Gastroesophageal sphincter (tissue), 4 donors: ENCODE data around the gene LRBA. TPM values are rescaled to one million over a fixed set of nuclear protein-coding genes. Genes with fewer than 3 reads are reported as not detected.

Experiments
- ATAC-seq: fragments of 150-250 bp; one replicate; pipeline ENCODE4 v1.9.1; 2016; ENCODE audit warnings: mild to moderate bottlenecking, moderate library complexity
- H3K27ac ChIP-seq, 4 donors: fragments of 200-600 bp; sonication (generic) in 3 of 4; 1 replicate in 3 of 4; 2 replicates in 1 of 4; pipeline ENCODE4 v1.5.1; 2016 to 2019
- H3K27me3 ChIP-seq: fragments of 200-600 bp; sonication (generic); one replicate; pipeline ENCODE4 v1.5.1; 2019
- H3K36me3 ChIP-seq, 2 donors: fragments of 200-600 bp; sonication (generic); one replicate each; pipeline ENCODE4 v1.5.1; 2019; ENCODE audit warnings: control low read depth in 1 of 2
- H3K4me1 ChIP-seq, 3 donors: fragments of 200-600 bp; sonication (generic); 1 replicate in 2 of 3; 2 replicates in 1 of 3; pipeline ENCODE4 v1.5.1; 2016 to 2019; ENCODE audit warnings: control low read depth in 2 of 3
- H3K4me3 ChIP-seq, 2 donors: fragments of 200-600 bp; sonication (generic); one replicate each; pipeline ENCODE4 v1.5.1; 2019; ENCODE audit warnings: mild to moderate bottlenecking in 1 of 2, moderate library complexity in 1 of 2
- H3K9me3 ChIP-seq, 3 donors: fragments of 200-600 bp; sonication (generic); one replicate each; pipeline ENCODE4 v1.5.1; 2017 to 2019; ENCODE audit warnings: control low read depth in 2 of 3
- EP300 ChIP-seq: sonication (generic); formaldehyde crosslinking; IDR thresholded peaks from one replicate; pipeline ENCODE4 v1.6.1; 2017; ENCODE audit warnings: antibody characterized with exemption, mild to moderate bottlenecking
- POLR2A ChIP-seq, 2 donors: fragments of 450-650 bp; IDR thresholded peaks; one replicate each; pipeline ENCODE4 v1.6.1; 2017; ENCODE audit warnings: antibody characterized with exemption in 2 of 2, mild to moderate bottlenecking in 2 of 2, moderate library complexity in 1 of 2
- POLR2AphosphoS5 ChIP-seq: sonication (generic); formaldehyde crosslinking; IDR thresholded peaks from one replicate; pipeline ENCODE4 v1.6.1; 2017; ENCODE audit warnings: antibody characterized with exemption
- WGBS, 2 donors: methylation state at CpG; one replicate each; pipeline ENCODE4 v1.1.5; 2018; ENCODE audit warnings: low coverage in 1 of 2; 5-methylcytosine and 5-hydroxymethylcytosine counted together
- total RNA-seq, 4 donors: library from RNA; depleted of rRNA; stranded (reverse); fragments of >200 nt; gene quantifications; one replicate each; pipeline ENCODE4 v1.1.0, GENCODE V29; 2016
- TF ChIP-seq, protein P1 (sequence below), 4 experiments: fragments of 200-600 bp in 2 of 4; fragments of 450-650 bp in 2 of 4; sonication (generic) in 1 of 4; IDR thresholded peaks; one replicate each; pipeline ENCODE4 v1.5.1; 2017 to 2019; ENCODE audit warnings: antibody characterized with exemption in 4 of 4, mild to moderate bottlenecking in 2 of 4, moderate library complexity in 2 of 4

Gene LRBA
- total RNA-seq, 4 donors from 2014 or later = 18.4 to 35.0 (median 23.2) TPM

DNA sequence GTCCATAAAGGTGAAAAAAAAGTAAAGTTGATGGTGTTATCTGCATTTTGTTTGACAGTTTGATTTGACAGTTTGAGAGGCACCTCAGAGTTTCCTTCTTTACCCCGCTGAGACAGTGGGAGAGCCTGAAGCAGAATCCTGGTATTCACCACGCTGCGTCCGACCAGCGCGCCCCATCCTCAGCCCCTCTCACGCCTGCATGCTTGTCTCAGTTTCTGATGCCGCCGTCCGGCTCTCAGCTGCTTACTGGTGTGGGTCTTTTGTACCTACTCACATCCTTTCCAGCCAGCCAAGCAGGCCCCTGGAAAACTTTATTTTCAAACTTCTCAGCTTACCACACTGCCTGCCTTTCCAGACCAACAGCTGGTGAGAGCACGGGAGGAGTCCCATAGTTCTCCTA, 761.7 kb downstream of the LRBA start:
- Histone ChIP-seq H3K36me3 (peaks cover 0 to 65% of the 10 kb centered on the region in 2 donors), H3K4me3 (no peak overlapping the region), H3K4me1 (peaks cover 0 to 24% (median 0%) of the 10 kb centered on the region in 3 donors), H3K9me3 (no peaks in the 10 kb centered on the region), H3K27me3 (no peaks in the 10 kb centered on the region), H3K27ac (no peak overlapping the region)
- no peak for ATAC-seq
- 91 to 93% methylated on average over 10 to 11 of the region's 11 CpGs for WGBS, 2 donors
- TF ChIP-seq, protein P1, sequence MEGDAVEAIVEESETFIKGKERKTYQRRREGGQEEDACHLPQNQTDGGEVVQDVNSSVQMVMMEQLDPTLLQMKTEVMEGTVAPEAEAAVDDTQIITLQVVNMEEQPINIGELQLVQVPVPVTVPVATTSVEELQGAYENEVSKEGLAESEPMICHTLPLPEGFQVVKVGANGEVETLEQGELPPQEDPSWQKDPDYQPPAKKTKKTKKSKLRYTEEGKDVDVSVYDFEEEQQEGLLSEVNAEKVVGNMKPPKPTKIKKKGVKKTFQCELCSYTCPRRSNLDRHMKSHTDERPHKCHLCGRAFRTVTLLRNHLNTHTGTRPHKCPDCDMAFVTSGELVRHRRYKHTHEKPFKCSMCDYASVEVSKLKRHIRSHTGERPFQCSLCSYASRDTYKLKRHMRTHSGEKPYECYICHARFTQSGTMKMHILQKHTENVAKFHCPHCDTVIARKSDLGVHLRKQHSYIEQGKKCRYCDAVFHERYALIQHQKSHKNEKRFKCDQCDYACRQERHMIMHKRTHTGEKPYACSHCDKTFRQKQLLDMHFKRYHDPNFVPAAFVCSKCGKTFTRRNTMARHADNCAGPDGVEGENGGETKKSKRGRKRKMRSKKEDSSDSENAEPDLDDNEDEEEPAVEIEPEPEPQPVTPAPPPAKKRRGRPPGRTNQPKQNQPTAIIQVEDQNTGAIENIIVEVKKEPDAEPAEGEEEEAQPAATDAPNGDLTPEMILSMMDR (IDR thresholded peaks at IDR 0.05) = no peak
- no peak for TF ChIP-seq POLR2AphosphoS5
- no peak for TF ChIP-seq EP300
- TF ChIP-seq POLR2A (IDR thresholded peaks at IDR 0.05) = no peak

DNA sequence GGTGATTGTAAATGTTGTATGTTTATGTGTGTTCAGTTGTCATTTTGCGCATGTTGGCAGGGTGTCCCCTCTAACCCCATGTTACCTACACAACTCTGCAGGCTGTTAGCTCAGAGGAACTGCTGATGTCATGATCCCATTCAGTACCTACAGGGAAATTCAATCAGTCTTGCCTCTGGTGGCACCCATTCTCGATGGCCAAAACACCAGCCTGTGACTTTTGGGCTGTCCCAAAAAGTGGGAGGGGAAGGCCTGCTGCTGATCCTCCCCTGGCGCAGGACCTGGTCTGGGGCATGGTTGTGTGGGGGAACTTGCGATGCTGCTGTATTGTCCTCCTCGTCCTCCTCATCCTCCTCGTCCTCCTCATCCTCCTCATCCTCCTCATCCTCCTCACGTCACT, 762.3 kb downstream of the LRBA start:
- 80 to 100% methylated on average over 1 to 5 of the region's 7 CpGs for WGBS, 2 donors
- ATAC-seq = no peak
- Histone ChIP-seq H3K27me3 (no peaks in the 10 kb centered on the region), H3K4me1 (peaks cover 0 to 24% (median 0%) of the 10 kb centered on the region in 3 donors), H3K4me3 (no peak overlapping the region), H3K36me3 (peaks cover 0 to 69% of the 10 kb centered on the region in 2 donors), H3K27ac (no peak overlapping the region), H3K9me3 (no peaks in the 10 kb centered on the region)
- TF ChIP-seq EP300 (no peak), POLR2AphosphoS5 (no peak), POLR2A (IDR thresholded peaks at IDR 0.05) (no peak)
- TF ChIP-seq, protein P1 (IDR thresholded peaks at IDR 0.05) = no peak

DNA sequence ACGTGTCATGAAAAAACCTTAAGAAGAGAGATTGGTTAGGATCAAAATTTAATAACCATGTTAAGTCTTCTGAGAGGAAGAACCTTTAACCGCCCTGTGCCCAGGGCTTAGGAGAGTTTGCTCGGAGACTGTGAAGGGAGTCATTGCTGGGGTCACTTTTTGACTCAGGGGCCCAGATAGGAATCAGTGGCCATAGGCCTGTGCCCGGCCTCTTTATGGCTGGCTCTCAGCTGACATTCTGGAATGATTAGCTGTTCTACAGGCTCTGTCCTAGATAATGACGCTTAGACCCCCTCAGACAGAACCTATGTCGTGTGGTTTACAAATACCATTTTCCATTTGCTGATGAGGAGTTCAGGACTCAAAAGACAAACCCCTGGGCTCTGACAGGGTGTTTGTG, 762.8 kb downstream of the LRBA start:
- ATAC-seq = no peak
- no peaks in the 10 kb centered on the region for H3K9me3 ChIP-seq
- H3K36me3 ChIP-seq = peaks cover 0 to 69% of the 10 kb centered on the region in 2 donors
- peak overlapping the region in 1 of 4 donors; percentile 41 for H3K27ac ChIP-seq
- WGBS, 2 donors = 72 to 90% methylated on average over 2 to 6 of the region's 6 CpGs
- H3K27me3 ChIP-seq = no peaks in the 10 kb centered on the region
- TF ChIP-seq, protein P1 (IDR thresholded peaks at IDR 0.05) = no peak
- TF ChIP-seq POLR2A (IDR thresholded peaks at IDR 0.05) (no peak), POLR2AphosphoS5 (no peak), EP300 (no peak)
- H3K4me1 ChIP-seq = peaks cover 0 to 24% (median 0%) of the 10 kb centered on the region in 3 donors
- H3K4me3 ChIP-seq = no peak overlapping the region

DNA sequence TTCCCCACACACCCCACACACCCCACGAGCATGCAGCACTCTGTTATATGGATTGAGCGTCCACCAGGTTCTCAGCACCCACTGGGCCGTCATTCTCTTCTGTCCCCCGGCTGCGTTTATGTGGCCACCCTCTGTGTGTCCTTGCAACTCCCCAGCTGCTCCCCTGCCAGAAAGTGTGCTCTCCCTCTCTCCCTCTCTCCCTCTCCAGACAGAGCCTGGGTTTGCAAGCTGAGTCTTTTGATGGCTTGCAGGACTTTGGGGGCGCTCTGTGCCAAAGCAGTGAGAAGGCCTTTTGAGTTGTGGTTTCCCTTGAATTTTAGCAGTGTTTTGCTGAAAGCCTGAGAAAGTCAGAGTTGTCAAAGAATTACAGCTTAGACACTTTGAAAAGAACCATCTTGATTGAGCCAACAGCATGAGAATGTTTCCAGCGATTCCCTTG, 763.3 kb downstream of the LRBA start:
- peak; percentile 29 for ATAC-seq
- Histone ChIP-seq H3K27ac (peak overlapping the region in 1 of 4 donors; percentile 41), H3K27me3 (no peaks in the 10 kb centered on the region), H3K4me3 (no peak overlapping the region), H3K9me3 (no peaks in the 10 kb centered on the region), H3K36me3 (peaks cover 0 to 63% of the 10 kb centered on the region in 2 donors), H3K4me1 (peaks cover 0 to 24% (median 0%) of the 10 kb centered on the region in 3 donors)
- WGBS, 2 donors = 0 to 33% methylated on average over 1 to 7 of the region's 7 CpGs
- TF ChIP-seq, protein P1 (IDR thresholded peaks at IDR 0.05) = no peak
- no peak for TF ChIP-seq POLR2AphosphoS5
- no peak for TF ChIP-seq POLR2A (IDR thresholded peaks at IDR 0.05)
- TF ChIP-seq EP300 = no peak

DNA sequence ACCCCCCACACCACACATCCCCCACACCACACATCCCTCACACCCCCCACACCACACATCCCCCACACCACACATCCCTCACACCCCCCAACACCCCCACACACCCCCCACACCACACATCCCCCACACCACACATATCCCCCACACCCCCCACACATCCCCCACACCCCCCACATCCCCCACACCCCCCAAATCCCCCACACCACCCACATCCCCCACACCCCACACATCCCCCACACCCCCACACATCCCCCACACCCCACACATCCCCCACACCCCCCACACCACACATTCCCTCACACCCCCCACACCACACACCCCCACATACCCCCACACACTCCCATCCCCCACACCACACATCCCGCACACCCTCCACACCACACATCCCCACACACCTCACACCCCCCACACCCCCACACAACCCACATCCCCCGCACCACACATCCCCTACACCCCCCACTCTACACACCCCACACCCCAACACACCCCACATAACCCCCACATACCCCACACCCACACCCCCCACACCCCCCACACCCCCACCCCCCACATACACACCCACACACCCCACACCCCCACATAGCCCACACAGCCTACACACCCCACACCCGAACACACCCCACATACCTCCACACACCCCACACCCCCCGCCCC, 764.0 kb downstream of the LRBA start:
- WGBS, 2 donors = no CpG with 5 or more reads among the region's 4 CpGs

More for the DNA sequence above, 764.0 kb downstream of the LRBA start:
- TF ChIP-seq, protein P1 (IDR thresholded peaks at IDR 0.05) = no peak
- no peak for TF ChIP-seq EP300
- no peak for TF ChIP-seq POLR2A (IDR thresholded peaks at IDR 0.05)
- TF ChIP-seq POLR2AphosphoS5 = no peak
- no peak overlapping the region for H3K27ac ChIP-seq
- H3K36me3 ChIP-seq = peaks cover 0 to 57% of the 10 kb centered on the region in 2 donors
- no peak for ATAC-seq
- H3K4me1 ChIP-seq = peaks cover 0 to 22% (median 0%) of the 10 kb centered on the region in 3 donors
- no peaks in the 10 kb centered on the region for H3K9me3 ChIP-seq
- no peak overlapping the region for H3K4me3 ChIP-seq
- no peaks in the 10 kb centered on the region for H3K27me3 ChIP-seq
